Small intestine (tissue), 7 donors: ENCODE measurements around the gene PLA2G4D. TPM values are rescaled to one million over a fixed set of nuclear protein-coding genes. Genes with fewer than 3 reads are reported as not detected.

ENCODE experiments used
- DNase-seq, 2 donors: peaks; one replicate each; pipeline versions ENCODE4 v3.0.0 to v3.0.0-alpha.2; 2013
- FAIRE-seq: peaks from 2 replicates; lab custom pipeline; 2012; peaks lifted over from hg19 to GRCh38; lab: Jason Lieb, UNC
- H3K27ac ChIP-seq, 3 donors: one replicate each; pipeline ENCODE4 v1.5.1; 2013; ENCODE audit warnings: low read length in 2 of 3, mild to moderate bottlenecking in 2 of 3, control low read depth in 1 of 3, inconsistent platforms in 1 of 3, low read depth in 1 of 3, moderate library complexity in 1 of 3
- H3K27me3 ChIP-seq, 3 donors: one replicate each; pipeline ENCODE4 v1.6.1; 2013; ENCODE audit warnings: low read length in 3 of 3, inconsistent platforms in 1 of 3; ENCODE audit not compliant: control insufficient read depth in 3 of 3, insufficient read depth in 3 of 3
- H3K36me3 ChIP-seq, 3 donors: one replicate each; pipeline ENCODE4 v1.6.1; 2013; ENCODE audit warnings: low read length in 3 of 3, inconsistent platforms in 1 of 3, low read depth in 1 of 3, mild to moderate bottlenecking in 1 of 3, moderate library complexity in 1 of 3; ENCODE audit not compliant: control insufficient read depth in 3 of 3, insufficient read depth in 2 of 3
- H3K4me1 ChIP-seq, 3 donors: one replicate each; pipeline ENCODE4 v1.6.1; 2013; ENCODE audit warnings: low read length in 2 of 3, inconsistent platforms in 1 of 3, low read depth in 1 of 3, mild to moderate bottlenecking in 1 of 3, moderate library complexity in 1 of 3; ENCODE audit not compliant: control insufficient read depth in 3 of 3, insufficient read depth in 2 of 3
- H3K4me3 ChIP-seq, 3 donors: one replicate each; pipeline ENCODE4 v1.5.1; 2013; ENCODE audit warnings: low read length in 3 of 3, control low read depth in 1 of 3, inconsistent platforms in 1 of 3, low read depth in 1 of 3, mild to moderate bottlenecking in 1 of 3, moderate library complexity in 1 of 3
- H3K9me3 ChIP-seq, 2 donors: one replicate each; pipeline ENCODE4 v1.6.1; 2013; ENCODE audit warnings: low read depth in 1 of 2, low read length in 1 of 2; ENCODE audit not compliant: control insufficient read depth in 2 of 2, insufficient read depth in 1 of 2
- WGBS, 3 donors: extraction: QIAGEN DNeasy Blood & Tissue Kit; methylation state at CpG; one replicate each; pipeline ENCODE4 v1.1.7; 2013; 5-methylcytosine and 5-hydroxymethylcytosine counted together
- polyA plus RNA-seq, 4 donors: library from polyadenylated mRNA; stranded (reverse) in 3 of 4; unstranded in 1 of 4; fragments of 200-250 nt in 3 of 4; fragments of 120-200 nt in 1 of 4; gene quantifications; one replicate each; pipeline versions ENCODE4 v1.2.1 to v1.2.3, GENCODE V29; 2013
- donor health status: healthy with polysubstance abuse.
- donor health status: control.
- donor health status: control.
- donor health status: Bipolar disorder and iron deficiency.
- donor health status: healthy.

The PLA2G4D gene
- polyA plus RNA-seq, 4 donors: 0.18 to 0.22 (median 0.18) TPM; not detected in 1

- Histone ChIP-seq H3K9me3 (no peaks in the 10 kb centered on the region), H3K27me3 (no peaks in the 10 kb centered on the region), H3K36me3 (no peaks in the 10 kb centered on the region), H3K4me1 (no peaks in the 10 kb centered on the region), H3K4me3 (no peak overlapping the region), H3K27ac (no peak overlapping the region)
- no peak for DNase-seq
- 94 to 100% (median 97%) methylated on average over 1 of the region's 1 CpG for WGBS, 3 donors
- no peak for FAIRE-seq
Observed at GRCh38 chr15:42131006-42131405, 36.6 kb upstream of the PLA2G4D start.

- H3K4me3 ChIP-seq: no peak overlapping the region
- no peaks in the 10 kb centered on the region for H3K4me1 ChIP-seq
- H3K27me3 ChIP-seq: no peaks in the 10 kb centered on the region
- DNase-seq (no peak), FAIRE-seq (no peak)
- 76 to 87% (median 78%) methylated on average over 8 of the region's 8 CpGs for WGBS, 3 donors
- no peaks in the 10 kb centered on the region for H3K36me3 ChIP-seq
- no peaks in the 10 kb centered on the region for H3K9me3 ChIP-seq
- H3K27ac ChIP-seq: no peak overlapping the region
Observed at GRCh38 chr15:42130246-42130986, 36.1 kb upstream of the PLA2G4D start.

- DNase-seq: no peak
- H3K36me3 ChIP-seq: no peaks in the 10 kb centered on the region
- H3K27ac ChIP-seq: no peak overlapping the region
- H3K4me3 ChIP-seq: no peak overlapping the region
- H3K4me1 ChIP-seq: no peaks in the 10 kb centered on the region
- 77 to 87% (median 85%) methylated on average over 2 of the region's 2 CpGs for WGBS, 3 donors
- FAIRE-seq: no peak
- H3K9me3 ChIP-seq: no peaks in the 10 kb centered on the region
- H3K27me3 ChIP-seq: no peaks in the 10 kb centered on the region
Observed at GRCh38 chr15:42129364-42129763, 35.0 kb upstream of the PLA2G4D start.

- FAIRE-seq (no peak), DNase-seq (no peak)
- WGBS, 3 donors: 79 to 89% (median 85%) methylated on average over 6 of the region's 6 CpGs
- Histone ChIP-seq H3K27ac (no peak overlapping the region), H3K36me3 (no peaks in the 10 kb centered on the region), H3K27me3 (no peaks in the 10 kb centered on the region), H3K4me3 (no peak overlapping the region), H3K4me1 (no peaks in the 10 kb centered on the region), H3K9me3 (no peaks in the 10 kb centered on the region)
Observed at GRCh38 chr15:42128476-42128875, 34.1 kb upstream of the PLA2G4D start.

GRCh38 chr15:42123546-42123945, 29.2 kb upstream of the PLA2G4D start:
- peaks cover 0 to 20% (median 2%) of the 10 kb centered on the region in 3 donors for H3K4me1 ChIP-seq
- FAIRE-seq (no peak), DNase-seq (no peak)
- no peaks in the 10 kb centered on the region for H3K27me3 ChIP-seq
- H3K4me3 ChIP-seq: no peak overlapping the region
- H3K9me3 ChIP-seq: no peaks in the 10 kb centered on the region
- no peak overlapping the region for H3K27ac ChIP-seq
- H3K36me3 ChIP-seq: no peaks in the 10 kb centered on the region
- WGBS, 3 donors: 36 to 73% (median 62%) methylated on average over 3 of the region's 3 CpGs

GRCh38 chr15:42121682-42122081, 27.3 kb upstream of the PLA2G4D start:
- no peaks in the 10 kb centered on the region for H3K27me3 ChIP-seq
- no peak overlapping the region for H3K4me3 ChIP-seq
- FAIRE-seq (no peak), DNase-seq (peak; percentile 58 to 83)
- H3K27ac ChIP-seq: no peak overlapping the region
- peaks cover 0 to 20% (median 2%) of the 10 kb centered on the region in 3 donors for H3K4me1 ChIP-seq
- H3K9me3 ChIP-seq: no peaks in the 10 kb centered on the region
- WGBS, 3 donors: 23 to 59% (median 32%) methylated on average over 2 of the region's 2 CpGs
- no peaks in the 10 kb centered on the region for H3K36me3 ChIP-seq

GRCh38 chr15:42121021-42121420, 26.7 kb upstream of the PLA2G4D start:
- H3K36me3 ChIP-seq: no peaks in the 10 kb centered on the region
- no peak for FAIRE-seq
- no peak overlapping the region for H3K4me3 ChIP-seq
- 87 to 90% (median 90%) methylated on average over 6 of the region's 6 CpGs for WGBS, 3 donors
- H3K9me3 ChIP-seq: peaks cover 0 to 5% of the 10 kb centered on the region in 2 donors
- H3K27me3 ChIP-seq: no peaks in the 10 kb centered on the region
- no peak overlapping the region for H3K27ac ChIP-seq
- peaks cover 0 to 20% (median 2%) of the 10 kb centered on the region in 3 donors for H3K4me1 ChIP-seq
- DNase-seq: peak in 1 of 2 donors; percentile 28

- peaks cover 0 to 20% (median 2%) of the 10 kb centered on the region in 3 donors for H3K4me1 ChIP-seq
- FAIRE-seq (no peak), DNase-seq (no peak)
- H3K9me3 ChIP-seq: peaks cover 0 to 5% of the 10 kb centered on the region in 2 donors
- H3K27me3 ChIP-seq: no peaks in the 10 kb centered on the region
- H3K4me3 ChIP-seq: no peak overlapping the region
- 84 to 95% (median 90%) methylated on average over 1 of the region's 1 CpG for WGBS, 3 donors
- no peak overlapping the region for H3K27ac ChIP-seq
- H3K36me3 ChIP-seq: no peaks in the 10 kb centered on the region
Observed at GRCh38 chr15:42120285-42120684, 25.9 kb upstream of the PLA2G4D start.

GRCh38 chr15:42119446-42119760, 25.0 kb upstream of the PLA2G4D start:
- peak overlapping the region in 1 of 3 donors; percentile 33 for H3K27ac ChIP-seq
- WGBS, 3 donors: 53 to 69% (median 55%) methylated on average over 5 of the region's 5 CpGs
- FAIRE-seq (no peak), DNase-seq (no peak)
- no peaks in the 10 kb centered on the region for H3K27me3 ChIP-seq
- peaks cover 0 to 20% (median 2%) of the 10 kb centered on the region in 3 donors for H3K4me1 ChIP-seq
- H3K36me3 ChIP-seq: no peaks in the 10 kb centered on the region
- no peak overlapping the region for H3K4me3 ChIP-seq
- H3K9me3 ChIP-seq: peaks cover 0 to 5% of the 10 kb centered on the region in 2 donors
